BE2C (cell line): ENCODE data around the gene UNC119B.

Experiments
- DNase-seq: peaks from one replicate; pipeline ENCODE4 v3.0.0-alpha.2; 2020
- H3K27me3 ChIP-seq: fragments of 250-450 bp; sonication (Bioruptor Pico); 2 replicates; pipeline ENCODE4 v1.5.1; 2020; ENCODE audit warnings: mild to moderate bottlenecking
- H3K36me3 ChIP-seq: fragments of 250-450 bp; sonication (Bioruptor Pico); 2 replicates; pipeline ENCODE4 v1.5.1; 2020; ENCODE audit warnings: mild to moderate bottlenecking
- H3K4me1 ChIP-seq: fragments of 250-450 bp; sonication (Bioruptor Pico); 2 replicates; pipeline ENCODE4 v1.5.1; 2020
- H3K4me3 ChIP-seq: 2 replicates; pipeline ENCODE4 v1.5.1; 2011; ENCODE audit warnings: low read depth, low read length
- H3K9me3 ChIP-seq: fragments of 250-450 bp; sonication (Bioruptor Pico); 2 replicates; pipeline ENCODE4 v1.5.1; 2020
- CTCF ChIP-seq: IDR thresholded peaks from 2 replicates; pipeline ENCODE4 v1.5.1; 2012; ENCODE audit warnings: mild to moderate bottlenecking, low read depth, low read length

The UNC119B gene

GRCh38 chr12:120733574-120733973, 23.3 kb downstream of the UNC119B start:
- DNase-seq, result no peak
- no peaks in the 10 kb centered on the region for H3K27me3 ChIP-seq
- H3K9me3 ChIP-seq, result no peaks in the 10 kb centered on the region
- H3K4me3 ChIP-seq, result no peak overlapping the region
- no peak for TF ChIP-seq CTCF
- no peaks in the 10 kb centered on the region for H3K36me3 ChIP-seq
- no peaks in the 10 kb centered on the region for H3K4me1 ChIP-seq

- no peaks in the 10 kb centered on the region for H3K36me3 ChIP-seq
- DNase-seq, result no peak
Observed at GRCh38 chr12:120734210-120734609, 24.0 kb downstream of the UNC119B start.

GRCh38 chr12:120735181-120735580, 24.9 kb downstream of the UNC119B start:
- no peaks in the 10 kb centered on the region for H3K36me3 ChIP-seq
- H3K9me3 ChIP-seq, result no peaks in the 10 kb centered on the region
- TF ChIP-seq CTCF, result no peak
- no peak for DNase-seq
- H3K27me3 ChIP-seq, result no peaks in the 10 kb centered on the region
- H3K4me1 ChIP-seq, result no peaks in the 10 kb centered on the region
- no peak overlapping the region for H3K4me3 ChIP-seq

More at GRCh38 chr12:120734210-120734609, 24.0 kb downstream of the UNC119B start:
- no peaks in the 10 kb centered on the region for H3K9me3 ChIP-seq
- H3K27me3 ChIP-seq, result no peaks in the 10 kb centered on the region
- no peak for TF ChIP-seq CTCF
- no peak overlapping the region for H3K4me3 ChIP-seq
- H3K4me1 ChIP-seq, result no peaks in the 10 kb centered on the region

DNA sequence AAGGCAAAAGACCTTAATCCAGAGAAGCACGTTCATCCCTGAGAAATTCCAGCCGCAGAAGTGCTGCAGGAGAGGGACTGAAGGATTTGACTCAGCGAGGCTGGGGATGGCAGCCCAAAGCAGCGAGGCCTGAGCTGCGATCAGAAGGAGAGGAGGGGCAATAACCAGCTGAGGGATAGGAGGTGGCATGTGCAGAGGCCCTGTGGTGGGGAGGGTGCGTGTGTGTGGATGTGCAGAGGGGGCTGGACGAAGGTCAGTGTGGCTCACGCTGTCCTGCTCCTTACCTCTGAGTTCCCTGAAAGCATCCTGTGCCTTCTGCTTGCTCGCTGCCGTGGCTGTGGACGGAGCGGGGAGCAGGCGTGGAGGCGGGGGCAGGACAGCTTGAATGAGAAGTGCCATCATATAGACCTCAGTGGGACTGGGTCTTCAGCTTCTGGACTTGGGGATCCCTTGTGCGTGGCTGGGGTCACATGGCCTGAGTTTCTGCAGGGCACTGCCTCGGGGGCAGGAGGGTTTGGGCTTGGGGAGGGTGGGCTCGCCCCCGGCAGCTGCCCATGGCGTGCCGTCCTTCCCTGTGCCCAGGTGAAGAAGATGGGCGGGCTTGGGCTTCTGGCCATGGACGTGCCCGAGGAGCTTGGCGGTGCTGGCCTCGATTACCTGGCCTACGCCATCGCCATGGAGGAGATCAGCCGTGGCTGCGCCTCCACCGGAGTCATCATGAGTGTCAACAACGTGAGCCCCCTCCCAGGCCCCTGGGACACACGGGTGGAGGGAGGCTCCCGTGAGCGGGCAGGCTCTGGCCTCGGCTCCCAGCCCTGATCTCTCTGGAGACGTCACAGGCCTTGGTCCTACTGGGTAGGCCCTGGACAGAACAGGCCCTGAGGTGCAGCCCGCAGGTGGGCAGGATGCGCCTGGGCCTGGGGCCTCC, 26.4 kb downstream of the UNC119B start:
- no peak for TF ChIP-seq CTCF
- Histone ChIP-seq H3K4me3 (no peak overlapping the region), H3K4me1 (no peaks in the 10 kb centered on the region), H3K36me3 (no peaks in the 10 kb centered on the region), H3K27me3 (no peaks in the 10 kb centered on the region), H3K9me3 (no peaks in the 10 kb centered on the region)
- no peak for DNase-seq

- Histone ChIP-seq H3K9me3 (no peaks in the 10 kb centered on the region), H3K4me3 (no peak overlapping the region), H3K27me3 (no peaks in the 10 kb centered on the region), H3K36me3 (no peaks in the 10 kb centered on the region), H3K4me1 (no peaks in the 10 kb centered on the region)
- peak; percentile 30 for TF ChIP-seq CTCF
- no peak for DNase-seq
Observed at GRCh38 chr12:120737557-120738251, 27.4 kb downstream of the UNC119B start.
